SK-N-SH (cell line): ENCODE results near the gene ZFPL1. TPM values are rescaled to one million over a fixed set of nuclear protein-coding genes. Genes with fewer than 3 reads are reported as not detected.

ENCODE experiments used
- CTCF ChIA-PET: fragments of 300-600, 350-600 bp; formaldehyde crosslinking; extraction: SDS; loops from one replicate; lab custom pipeline; 2021; lab: Yijun Ruan, JAX
- POLR2A ChIA-PET: fragments of 350-600 bp; sonication (Branson Sonifier 250); formaldehyde crosslinking; extraction: SDS; loops from one replicate; lab custom pipeline; 2020; ENCODE audit warnings: antibody characterized with exemption, inconsistent platforms; lab: Yijun Ruan, JAX
- DNase-seq: peaks from one replicate; pipeline ENCODE4 v3.0.0; 2012
- H2AFZ ChIP-seq: fragments of 200-600 bp; sonication (generic); 2 replicates; pipeline ENCODE4 v1.8.1; 2016; ENCODE audit warnings: antibody characterized with exemption, mild to moderate bottlenecking, low read depth
- H3F3A ChIP-seq: fragments of 200-600 bp; sonication (generic); replicated peaks from 2 replicates; pipeline ENCODE3; 2016; ENCODE audit warnings: antibody characterized with exemption, mild to moderate bottlenecking; ENCODE audit not compliant: insufficient read depth
- H3K27ac ChIP-seq, 2 experiments: fragments of 200-500 bp in 1 of 2; fragments of 200-600 bp in 1 of 2; sonication (Bioruptor generic) in 1 of 2; sonication (generic), shearing (Covaris generic) in 1 of 2; 2 replicates each; pipeline versions ENCODE4 v1.5.1 to v1.6.1; 2014 to 2016; ENCODE audit warnings: low read depth in 2 of 2, inconsistent platforms in 1 of 2, low read length in 1 of 2, mild to moderate bottlenecking in 1 of 2, mixed read lengths in 1 of 2
- H3K27me3 ChIP-seq: fragments of 200-600 bp; sonication (generic), shearing (Covaris generic); 2 replicates; pipeline ENCODE4 v1.6.1; 2016; ENCODE audit warnings: mixed run types; ENCODE audit not compliant: insufficient read depth
- H3K36me3 ChIP-seq, 2 experiments: fragments of 200-500 bp in 1 of 2; fragments of 200-600 bp in 1 of 2; sonication (Bioruptor generic) in 1 of 2; sonication (generic) in 1 of 2; replicated peaks in 1 of 2; 2 replicates each; pipeline versions ENCODE3 to v1.5.1; 2014 to 2016; ENCODE audit warnings: low read length in 1 of 2, mild to moderate bottlenecking in 1 of 2; ENCODE audit not compliant: insufficient read depth in 2 of 2, control insufficient read depth in 1 of 2
- H3K4me1 ChIP-seq, 2 experiments: fragments of 200-500 bp in 1 of 2; fragments of 200-600 bp in 1 of 2; sonication (Bioruptor generic) in 1 of 2; sonication (generic), shearing (Covaris generic) in 1 of 2; 2 replicates each; pipeline versions ENCODE4 v1.5.1 to v1.6.1; 2014 to 2016; ENCODE audit warnings: low read depth in 1 of 2, low read length in 1 of 2, mixed run types in 1 of 2; ENCODE audit not compliant: insufficient read depth in 2 of 2, control insufficient read depth in 1 of 2
- H3K4me2 ChIP-seq: fragments of 200-600 bp; sonication (generic), shearing (Covaris generic); 2 replicates; pipeline ENCODE4 v1.6.1; 2017; ENCODE audit warnings: mixed run types
- H3K4me3 ChIP-seq, 2 experiments: fragments of 200-500 bp in 1 of 2; fragments of 200-600 bp in 1 of 2; sonication (Bioruptor generic) in 1 of 2; sonication (generic), shearing (Covaris generic) in 1 of 2; 2 replicates each; pipeline versions ENCODE4 v1.5.1 to v1.8.1; 2014 to 2016; ENCODE audit warnings: low read depth in 2 of 2, inconsistent platforms in 1 of 2, low read length in 1 of 2, mild to moderate bottlenecking in 1 of 2, mixed read lengths in 1 of 2, moderate library complexity in 1 of 2
- H3K79me2 ChIP-seq: fragments of 200-600 bp; sonication (generic); 2 replicates; pipeline ENCODE4 v1.8.1; 2017; ENCODE audit warnings: mild to moderate bottlenecking; ENCODE audit not compliant: insufficient read depth
- H3K9ac ChIP-seq: fragments of 200-600 bp; sonication (generic); 2 replicates; pipeline ENCODE4 v1.6.1; 2017; ENCODE audit warnings: mixed run types
- H3K9me2 ChIP-seq: fragments of 200-600 bp; sonication (generic); 2 replicates; pipeline ENCODE4 v1.6.1; 2017; ENCODE audit warnings: mixed run types
- H3K9me3 ChIP-seq: fragments of 200-600 bp; sonication (generic); 2 replicates; pipeline ENCODE4 v1.6.1; 2017; ENCODE audit warnings: mixed run types, mild to moderate bottlenecking, moderate library complexity
- H4K20me1 ChIP-seq: fragments of 200-600 bp; sonication (generic); 2 replicates; pipeline ENCODE4 v1.6.1; 2017; ENCODE audit warnings: mild to moderate bottlenecking, mixed run types; ENCODE audit not compliant: insufficient read depth
- EZH2phosphoT487 ChIP-seq: fragments of 200-600 bp; sonication (generic); IDR thresholded peaks from 2 replicates; pipeline ENCODE4 v1.6.1; 2017; ENCODE audit warnings: low read depth, mixed run types, mild to moderate bottlenecking, antibody characterized with exemption, moderate library complexity, borderline replicate concordance
- FOSL2 ChIP-seq: IDR thresholded peaks from 2 replicates; pipeline ENCODE4 v1.4.0; 2012; ENCODE audit warnings: low read depth, mild to moderate bottlenecking, moderate library complexity, borderline replicate concordance
- GABPA ChIP-seq: IDR thresholded peaks from 2 replicates; pipeline ENCODE4 v1.4.0; 2012; ENCODE audit warnings: low read depth, mild to moderate bottlenecking
- GATA2 ChIP-seq: sonication (generic); formaldehyde crosslinking; IDR thresholded peaks from 2 replicates; pipeline ENCODE4 v1.5.0; 2020; ENCODE audit warnings: mild to moderate bottlenecking, missing genetic modification reagents
- IRF3 ChIP-seq: fragments of 150-350 bp; IDR thresholded peaks from 2 replicates; pipeline ENCODE4 v1.6.1; 2016; ENCODE audit warnings: mild to moderate bottlenecking, low read depth, low read length
- MEF2A ChIP-seq: IDR thresholded peaks from 2 replicates; pipeline ENCODE4 v1.4.0; 2012; ENCODE audit warnings: low read depth, borderline replicate concordance
- NFIC ChIP-seq: IDR thresholded peaks from 2 replicates; pipeline ENCODE4 v1.4.0; 2012; ENCODE audit warnings: borderline replicate concordance
- NRF1 ChIP-seq: IDR thresholded peaks from 2 replicates; pipeline ENCODE4 v1.6.1; 2012; ENCODE audit warnings: low read depth, mild to moderate bottlenecking, low read length
- PBX3 ChIP-seq: IDR thresholded peaks from 2 replicates; pipeline ENCODE4; 2012
- POLR2AphosphoS5 ChIP-seq: IDR thresholded peaks from 2 replicates; pipeline ENCODE4 v1.6.1; 2012; ENCODE audit warnings: low read depth, low read length
- RFX5 ChIP-seq: IDR thresholded peaks from 2 replicates; pipeline ENCODE4 v1.6.1; 2012; ENCODE audit warnings: mild to moderate bottlenecking, improper control_type of control experiment, low read length
- RXRA ChIP-seq: IDR thresholded peaks from 2 replicates; pipeline ENCODE4 v1.4.0; 2012; ENCODE audit warnings: low read depth, mild to moderate bottlenecking, borderline replicate concordance
- TAF1 ChIP-seq: IDR thresholded peaks from 2 replicates; pipeline ENCODE4 v1.6.1; 2012; ENCODE audit warnings: low read depth, mild to moderate bottlenecking, low read length, moderate library complexity, borderline replicate concordance
- ZBTB33 ChIP-seq: IDR thresholded peaks from 2 replicates; pipeline ENCODE4 v1.4.0; 2012; ENCODE audit warnings: low read depth, borderline replicate concordance
- WGBS: methylation state at CpG from one replicate; pipeline ENCODE4 v1.1.6; 2017; ENCODE audit warnings: low lambda C conversion rate; 5-methylcytosine and 5-hydroxymethylcytosine counted together
- polyA plus RNA-seq, 3 experiments: library from polyadenylated mRNA; depleted of rRNA; stranded (reverse); fragments of >200 nt; gene quantifications; 2 replicates each; pipeline ENCODE4 v1.2.3, GENCODE V29; 2012
- TF ChIP-seq, protein P1 (sequence below): fragments of 150-350 bp; IDR thresholded peaks from 2 replicates; pipeline ENCODE4 v1.6.1; 2017; ENCODE audit warnings: antibody characterized with exemption, low read length, low read depth, borderline replicate concordance
- TF ChIP-seq, protein P2 (sequence below): IDR thresholded peaks from 2 replicates; pipeline ENCODE4 v1.6.1; 2012; ENCODE audit warnings: mild to moderate bottlenecking, low read depth, low read length, moderate library complexity

ZFPL1 gene
- polyA plus RNA-seq, 1 of the 3 experiments (the other 2 are of a cell fraction), result 75.9 TPM

DNA sequence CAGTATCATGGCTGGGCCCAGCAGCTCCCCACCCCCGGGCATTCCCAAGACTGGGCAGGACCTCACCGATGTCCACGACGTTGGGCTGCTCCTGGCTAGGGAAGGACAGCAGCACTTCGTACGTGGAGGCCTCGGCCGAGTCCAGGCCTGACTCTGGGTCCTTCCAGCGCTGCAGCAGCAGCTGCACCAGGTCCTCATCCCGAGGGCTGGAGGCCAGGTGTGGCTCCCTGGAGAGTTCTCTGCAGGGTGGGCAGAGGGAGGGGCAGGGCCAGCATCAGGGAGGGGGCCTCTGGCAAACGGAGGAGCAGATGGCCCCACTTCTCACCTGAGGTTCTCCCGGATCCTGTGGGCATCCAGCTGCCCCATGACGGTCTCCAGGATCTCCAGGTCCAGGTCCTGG is 26.0 kb upstream of the ZFPL1 start:
- DNase-seq, result no peak
- Histone ChIP-seq H4K20me1 (no peaks in the 10 kb centered on the region), H3K27me3 (no peaks in the 10 kb centered on the region), H3K9ac (no peak overlapping the region), H3F3A (peaks cover 3% of the 10 kb centered on the region), H3K4me3 (no peak overlapping the region), H3K9me2 (no peaks in the 10 kb centered on the region), H3K79me2 (no peaks in the 10 kb centered on the region), H3K27ac (no peak overlapping the region), H3K4me2 (no peak overlapping the region), H3K36me3 (no peaks in the 10 kb centered on the region), H3K9me3 (no peaks in the 10 kb centered on the region), H2AFZ (no peak overlapping the region), H3K4me1 (no peaks in the 10 kb centered on the region)
- ChIA-PET POLR2A (no interaction called here), CTCF (interaction anchor here (1.1 kb wide), 1 partner anchor 44 kb away, joined by 6 read pairs; the partner anchor contains the start of gene ARL2)
- 89% methylated on average over 3 of the region's 13 CpGs for WGBS
- TF ChIP-seq RXRA (no peak), ZBTB33 (no peak), IRF3 (no peak), TAF1 (no peak), GABPA (no peak), EZH2phosphoT487 (no peak), NFIC (no peak)
- TF ChIP-seq, protein P1, sequence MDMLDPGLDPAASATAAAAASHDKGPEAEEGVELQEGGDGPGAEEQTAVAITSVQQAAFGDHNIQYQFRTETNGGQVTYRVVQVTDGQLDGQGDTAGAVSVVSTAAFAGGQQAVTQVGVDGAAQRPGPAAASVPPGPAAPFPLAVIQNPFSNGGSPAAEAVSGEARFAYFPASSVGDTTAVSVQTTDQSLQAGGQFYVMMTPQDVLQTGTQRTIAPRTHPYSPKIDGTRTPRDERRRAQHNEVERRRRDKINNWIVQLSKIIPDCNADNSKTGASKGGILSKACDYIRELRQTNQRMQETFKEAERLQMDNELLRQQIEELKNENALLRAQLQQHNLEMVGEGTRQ, result no peak

- Histone ChIP-seq H3K27me3 (no peaks in the 10 kb centered on the region), H3K36me3 (no peaks in the 10 kb centered on the region), H3F3A (peaks cover 3% of the 10 kb centered on the region), H3K27ac (no peak within 1 kb of the TSS), H2AFZ (no peak within 1 kb of the TSS), H3K9me3 (no peaks in the 10 kb centered on the region), H3K79me2 (no peaks in the 10 kb centered on the region), H3K4me2 (no peak within 1 kb of the TSS), H4K20me1 (no peaks in the 10 kb centered on the region), H3K9me2 (no peaks in the 10 kb centered on the region), H3K9ac (no peak within 1 kb of the TSS), H3K4me1 (no peaks in the 10 kb centered on the region), H3K4me3 (no peak within 1 kb of the TSS)
- 66% methylated on average over 7 of the region's 8 CpGs for WGBS
- DNase-seq, result no peak
- POLR2A ChIA-PET, result no interaction called here
- CTCF ChIA-PET, result no interaction called here
- TF ChIP-seq NRF1, result no peak
- TF ChIP-seq FOSL2, result no peak
- no peak for TF ChIP-seq GATA2 (CRISPR knock-in tag)
- TF ChIP-seq TAF1, result no peak
- TF ChIP-seq MEF2A, result no peak
- TF ChIP-seq PBX3, result no peak
- TF ChIP-seq, protein P2, sequence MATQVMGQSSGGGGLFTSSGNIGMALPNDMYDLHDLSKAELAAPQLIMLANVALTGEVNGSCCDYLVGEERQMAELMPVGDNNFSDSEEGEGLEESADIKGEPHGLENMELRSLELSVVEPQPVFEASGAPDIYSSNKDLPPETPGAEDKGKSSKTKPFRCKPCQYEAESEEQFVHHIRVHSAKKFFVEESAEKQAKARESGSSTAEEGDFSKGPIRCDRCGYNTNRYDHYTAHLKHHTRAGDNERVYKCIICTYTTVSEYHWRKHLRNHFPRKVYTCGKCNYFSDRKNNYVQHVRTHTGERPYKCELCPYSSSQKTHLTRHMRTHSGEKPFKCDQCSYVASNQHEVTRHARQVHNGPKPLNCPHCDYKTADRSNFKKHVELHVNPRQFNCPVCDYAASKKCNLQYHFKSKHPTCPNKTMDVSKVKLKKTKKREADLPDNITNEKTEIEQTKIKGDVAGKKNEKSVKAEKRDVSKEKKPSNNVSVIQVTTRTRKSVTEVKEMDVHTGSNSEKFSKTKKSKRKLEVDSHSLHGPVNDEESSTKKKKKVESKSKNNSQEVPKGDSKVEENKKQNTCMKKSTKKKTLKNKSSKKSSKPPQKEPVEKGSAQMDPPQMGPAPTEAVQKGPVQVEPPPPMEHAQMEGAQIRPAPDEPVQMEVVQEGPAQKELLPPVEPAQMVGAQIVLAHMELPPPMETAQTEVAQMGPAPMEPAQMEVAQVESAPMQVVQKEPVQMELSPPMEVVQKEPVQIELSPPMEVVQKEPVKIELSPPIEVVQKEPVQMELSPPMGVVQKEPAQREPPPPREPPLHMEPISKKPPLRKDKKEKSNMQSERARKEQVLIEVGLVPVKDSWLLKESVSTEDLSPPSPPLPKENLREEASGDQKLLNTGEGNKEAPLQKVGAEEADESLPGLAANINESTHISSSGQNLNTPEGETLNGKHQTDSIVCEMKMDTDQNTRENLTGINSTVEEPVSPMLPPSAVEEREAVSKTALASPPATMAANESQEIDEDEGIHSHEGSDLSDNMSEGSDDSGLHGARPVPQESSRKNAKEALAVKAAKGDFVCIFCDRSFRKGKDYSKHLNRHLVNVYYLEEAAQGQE, result no peak
- TF ChIP-seq POLR2AphosphoS5, result no peak
- no peak for TF ChIP-seq RFX5
- no peak for TF ChIP-seq RXRA
Observed at GRCh38 chr11:65058419-65059054, 25.5 kb upstream of the ZFPL1 start, which contains the start of gene NAALADL1. NAALADL1 (minus strand) TSS chr11:65058553; CDS start chr11:65058521, 32 bp downstream.
